Measurements from ENCODE around the gene REV1. TPM values are rescaled to one million over a fixed set of nuclear protein-coding genes. Genes with fewer than 3 reads are reported as not detected.

The REV1 gene
- total RNA-seq (2021; ENCODE audit: unreplicated experiment) (34.3 TPM), Bru-seq, nascent RNA (percentile 90 among the genes with signal in this experiment), BruChase-seq, experiment 1, labeled RNA remaining after a 6-hour chase (percentile 79 among the genes with signal in this experiment), BruChase-seq, experiment 2, labeled RNA remaining after a 2-hour chase (percentile 87 among the genes with signal in this experiment)
- 18.2 and 18.7 TPM in 2 replicates for polyA plus RNA-seq (2012)
- long read RNA-seq, full-length matches to known transcripts: 5 of 85 reads
- long read RNA-seq, partial matches to known transcripts: 47 of 85 reads
- long read RNA-seq, other reads (novel, unspliced or antisense): 33 of 85 reads

DNA sequence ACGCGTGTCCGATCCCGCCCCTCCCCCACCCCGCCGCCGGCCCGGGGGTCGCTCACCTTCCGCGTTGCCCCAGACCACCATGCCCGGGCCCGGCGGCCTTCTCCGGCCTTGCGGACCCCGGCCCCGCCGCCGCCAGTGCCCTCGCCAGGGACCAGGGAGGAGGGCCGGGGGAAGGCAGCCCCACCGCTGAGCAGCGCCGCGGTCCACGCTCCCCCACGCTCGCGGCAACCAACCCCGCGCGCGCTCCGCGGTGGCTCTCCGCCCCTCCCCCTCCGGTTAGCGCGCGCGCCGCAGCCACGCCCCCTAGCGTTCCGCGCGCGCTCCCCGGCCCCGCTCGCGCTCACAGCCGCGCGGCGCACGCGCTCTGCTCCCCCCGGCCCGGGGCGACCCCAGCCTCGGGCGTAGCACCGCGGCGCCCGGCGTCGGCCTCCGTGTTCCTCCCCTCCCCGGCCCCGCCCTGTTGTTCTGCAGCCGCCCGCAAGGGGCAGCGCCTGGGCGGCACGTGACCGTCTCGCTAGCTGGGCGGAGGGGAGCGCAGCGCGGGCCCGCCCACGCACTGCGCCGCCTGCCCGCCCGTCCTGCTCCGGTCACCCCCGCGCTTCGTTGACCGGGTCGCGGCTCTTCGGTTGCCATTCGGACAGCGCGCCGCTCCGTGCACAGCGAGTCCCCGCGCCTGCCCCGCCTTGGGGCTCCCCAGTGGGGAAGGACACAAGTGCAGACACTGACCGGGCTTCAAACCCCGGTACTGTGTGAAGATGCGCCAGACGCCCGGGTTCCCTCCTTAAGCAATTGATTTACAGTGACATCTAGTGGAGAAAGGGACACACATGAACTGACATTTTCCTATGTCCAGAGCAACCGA lies at the start of gene REV1:
Gene REV1 (minus strand): TSS at position 257 of the 862 bp plus-strand sequence. CDS start 25,042 bp downstream, outside the sequence.
- POLR2A ChIA-PET: interaction anchor here (1.0 kb wide), 1 partner anchor 154 kb away, joined by 4 read pairs; the partner anchor contains the start of gene TXNDC9
- Histone ChIP-seq H2AFZ (ENCODE audit: low read depth, low read length, poor library complexity, severe bottlenecking) (peak within 1 kb of the TSS; percentile 55), H3K9ac (ENCODE audit: low read length) (peak within 1 kb of the TSS; percentile 83), H3K4me3 (replicated peaks in 1 of 2; ENCODE audit: low read depth in 1 of 2, low read length in 2 of 2) (peak within 1 kb of the TSS; percentile 68 to 88), H3K36me3 (ENCODE audit: control insufficient read depth in 1 of 2, insufficient read depth in 2 of 2, low read length in 2 of 2) (no peaks in the 10 kb centered on the region), H3K4me1 (ENCODE audit: control insufficient read depth in 1 of 2, insufficient read depth in 2 of 2, low read length in 2 of 2) (peaks cover 9 to 27% of the 10 kb centered on the region in 2 experiments; a peak in 3 of 4 replicates), H3K9me2 (ENCODE audit: insufficient read depth) (no peaks in the 10 kb centered on the region), H3K27me3 (ENCODE audit: insufficient read depth, low read length) (no peaks in the 10 kb centered on the region), H3K79me2 (ENCODE audit: insufficient read depth, low read length) (peaks cover 43% of the 10 kb centered on the region), H3K27ac (ENCODE audit: low read depth, low read length) (peak within 1 kb of the TSS; percentile 87), H3K9me3 (ENCODE audit: control insufficient read depth in 1 of 2, insufficient read depth in 1 of 2, low read depth in 1 of 2, low read length in 2 of 2) (no peaks in the 10 kb centered on the region), H4K20me1 (ENCODE audit: insufficient read depth) (no peaks in the 10 kb centered on the region; the same call in 1 of the 2 replicates), H3K4me2 (ENCODE audit: low read length) (peak within 1 kb of the TSS; percentile 74)
- RAD21 ChIA-PET (ENCODE audit: low non-redundant PET in 1 of 2, low total read pairs in 2 of 2, uncharacterized antibody in 2 of 2, unreplicated experiment in 2 of 2): interaction anchor here in 1 of 2 experiments (0.9 to 1.0 kb wide), 2 partner anchors 153 to 154 kb away, joined by 3 to 4 read pairs; partner anchors contain the start of genes EIF5B and TXNDC9
- BruUV-seq (replicated peaks): no TSS peak
- ATAC-seq: peak; percentile 85
- CTCF ChIA-PET: interaction anchor here (0.8 to 1.9 kb wide), 6 partner anchors 12 to 771 kb away, joined by 3 to 14 read pairs (median 3); partner anchors contain the start of genes EIF5B and TXNDC9
- peak; percentile 83 for DNase-seq (ENCODE audit: low read depth, low spot score)
- TF ChIP-seq, protein P1, sequence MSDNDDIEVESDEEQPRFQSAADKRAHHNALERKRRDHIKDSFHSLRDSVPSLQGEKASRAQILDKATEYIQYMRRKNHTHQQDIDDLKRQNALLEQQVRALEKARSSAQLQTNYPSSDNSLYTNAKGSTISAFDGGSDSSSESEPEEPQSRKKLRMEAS (IDR thresholded peaks at IDR 0.05): peak; percentile 83
- TF ChIP-seq FOSL1 (IDR thresholded peaks at IDR 0.05; ENCODE audit: low read depth) (no peak), RAD21 (IDR thresholded peaks at IDR 0.05; ENCODE audit: low read depth) (peak; percentile 93), SRF (IDR thresholded peaks at IDR 0.05; ENCODE audit: low read depth) (no peak), POLR2A (IDR thresholded peaks at IDR 0.05; ENCODE audit: borderline replicate concordance, extremely low read depth, insufficient read depth, insufficient read length) (peak; percentile 27), ZFX (IDR thresholded peaks at IDR 0.05) (peak; percentile 71), POLR2AphosphoS5 (IDR thresholded peaks at IDR 0.05; ENCODE audit: low read depth, low read length) (peak; percentile 59), ZNF274 (IDR thresholded peaks at IDR 0.05; ENCODE audit: low read depth, low read length) (no peak), EGR1 (IDR thresholded peaks at IDR 0.05; ENCODE audit: low read depth) (peak; percentile 100), CBX3 (IDR thresholded peaks at IDR 0.05; ENCODE audit: low read depth) (peak; percentile 59; the same call in 1 of the 2 replicates)
- TF ChIP-seq, protein P2, sequence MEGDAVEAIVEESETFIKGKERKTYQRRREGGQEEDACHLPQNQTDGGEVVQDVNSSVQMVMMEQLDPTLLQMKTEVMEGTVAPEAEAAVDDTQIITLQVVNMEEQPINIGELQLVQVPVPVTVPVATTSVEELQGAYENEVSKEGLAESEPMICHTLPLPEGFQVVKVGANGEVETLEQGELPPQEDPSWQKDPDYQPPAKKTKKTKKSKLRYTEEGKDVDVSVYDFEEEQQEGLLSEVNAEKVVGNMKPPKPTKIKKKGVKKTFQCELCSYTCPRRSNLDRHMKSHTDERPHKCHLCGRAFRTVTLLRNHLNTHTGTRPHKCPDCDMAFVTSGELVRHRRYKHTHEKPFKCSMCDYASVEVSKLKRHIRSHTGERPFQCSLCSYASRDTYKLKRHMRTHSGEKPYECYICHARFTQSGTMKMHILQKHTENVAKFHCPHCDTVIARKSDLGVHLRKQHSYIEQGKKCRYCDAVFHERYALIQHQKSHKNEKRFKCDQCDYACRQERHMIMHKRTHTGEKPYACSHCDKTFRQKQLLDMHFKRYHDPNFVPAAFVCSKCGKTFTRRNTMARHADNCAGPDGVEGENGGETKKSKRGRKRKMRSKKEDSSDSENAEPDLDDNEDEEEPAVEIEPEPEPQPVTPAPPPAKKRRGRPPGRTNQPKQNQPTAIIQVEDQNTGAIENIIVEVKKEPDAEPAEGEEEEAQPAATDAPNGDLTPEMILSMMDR (IDR thresholded peaks at IDR 0.05 in 2 of 3, conservative IDR thresholded peaks at IDR 0.05 in 1 of 3; ENCODE audit: borderline replicate concordance in 1 of 3, insufficient read depth in 1 of 3, low read depth in 2 of 3, low read length in 2 of 3): peak; percentile 51 to 84 (median 70)
- intact Hi-C loops (cut with micrococcal nuclease): loop anchor here (1.0 to 10.0 kb wide), 4 partner anchors 154 to 403 kb away; partner anchors contain the start of genes LIPT1, MITD1, MRPL30 and TSGA10
